ENCODE measurements around the gene NAB1.
A peak's percentile ranks its signal among the peaks of the same experiment; 100 is the strongest.

Gene NAB1

GRCh38 chr2:190693533-190694232 is 44.8 kb downstream of the NAB1 start:
- Mint-ChIP-seq H3K9me3 (no peaks in the 10 kb centered on the region), H3K4me1 (peaks cover 4% of the 10 kb centered on the region), H3K36me3 (ENCODE audit: low read depth) (peaks cover 29% of the 10 kb centered on the region), H3K4me3 (no peak overlapping the region), H3K27ac (no peak overlapping the region), H3K27me3 (ENCODE audit: low read depth) (no peaks in the 10 kb centered on the region)
- TF ChIP-seq, protein P1, sequence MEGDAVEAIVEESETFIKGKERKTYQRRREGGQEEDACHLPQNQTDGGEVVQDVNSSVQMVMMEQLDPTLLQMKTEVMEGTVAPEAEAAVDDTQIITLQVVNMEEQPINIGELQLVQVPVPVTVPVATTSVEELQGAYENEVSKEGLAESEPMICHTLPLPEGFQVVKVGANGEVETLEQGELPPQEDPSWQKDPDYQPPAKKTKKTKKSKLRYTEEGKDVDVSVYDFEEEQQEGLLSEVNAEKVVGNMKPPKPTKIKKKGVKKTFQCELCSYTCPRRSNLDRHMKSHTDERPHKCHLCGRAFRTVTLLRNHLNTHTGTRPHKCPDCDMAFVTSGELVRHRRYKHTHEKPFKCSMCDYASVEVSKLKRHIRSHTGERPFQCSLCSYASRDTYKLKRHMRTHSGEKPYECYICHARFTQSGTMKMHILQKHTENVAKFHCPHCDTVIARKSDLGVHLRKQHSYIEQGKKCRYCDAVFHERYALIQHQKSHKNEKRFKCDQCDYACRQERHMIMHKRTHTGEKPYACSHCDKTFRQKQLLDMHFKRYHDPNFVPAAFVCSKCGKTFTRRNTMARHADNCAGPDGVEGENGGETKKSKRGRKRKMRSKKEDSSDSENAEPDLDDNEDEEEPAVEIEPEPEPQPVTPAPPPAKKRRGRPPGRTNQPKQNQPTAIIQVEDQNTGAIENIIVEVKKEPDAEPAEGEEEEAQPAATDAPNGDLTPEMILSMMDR (IDR thresholded peaks at IDR 0.05; ENCODE audit: unreplicated experiment in 3 of 3): no peak

GRCh38 chr2:190694479-190694878 is 45.6 kb downstream of the NAB1 start:
- Mint-ChIP-seq H3K9me3 (no peaks in the 10 kb centered on the region), H3K27me3 (ENCODE audit: low read depth) (no peaks in the 10 kb centered on the region), H3K4me3 (no peak overlapping the region), H3K27ac (no peak overlapping the region), H3K4me1 (peaks cover 4% of the 10 kb centered on the region), H3K36me3 (ENCODE audit: low read depth) (peaks cover 21% of the 10 kb centered on the region)
- TF ChIP-seq, protein P1 (IDR thresholded peaks at IDR 0.05; ENCODE audit: unreplicated experiment in 3 of 3): no peak

DNA sequence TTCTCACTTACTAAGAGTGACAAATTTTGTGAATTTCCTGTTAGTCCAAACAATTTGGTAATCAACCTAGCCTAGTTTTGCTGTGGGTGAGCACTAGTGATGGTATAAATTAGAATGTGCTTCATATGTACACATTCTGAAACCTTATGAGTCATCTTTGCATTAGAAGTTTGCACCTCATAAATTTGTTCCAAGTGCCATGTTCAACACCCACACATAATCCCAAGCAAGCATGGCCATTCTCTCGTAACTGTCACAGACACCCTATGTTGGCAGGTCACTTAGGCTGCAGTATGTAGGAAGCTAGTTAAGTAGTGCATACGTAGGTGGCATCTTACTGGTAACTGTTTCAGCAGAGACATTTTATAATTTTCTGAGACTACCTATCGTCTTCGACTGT is 46.9 kb downstream of the NAB1 start:
- H3K27ac Mint-ChIP-seq: peak overlapping the region in 1 of 3 experiments; percentile 6
- TF ChIP-seq, protein P1 (IDR thresholded peaks at IDR 0.05; ENCODE audit: unreplicated experiment in 3 of 3): no peak
- no peak overlapping the region for H3K4me3 Mint-ChIP-seq
- H3K4me1 Mint-ChIP-seq: peaks cover 4% of the 10 kb centered on the region
- peaks cover 2% of the 10 kb centered on the region for H3K27me3 Mint-ChIP-seq (ENCODE audit: low read depth)
- peaks cover 12% of the 10 kb centered on the region for H3K36me3 Mint-ChIP-seq (ENCODE audit: low read depth)
- H3K9me3 Mint-ChIP-seq: no peaks in the 10 kb centered on the region

- Mint-ChIP-seq H3K36me3 (ENCODE audit: low read depth) (peaks cover 6% of the 10 kb centered on the region), H3K9me3 (no peaks in the 10 kb centered on the region), H3K27ac (peak overlapping the region; percentile 80 to 93 (median 91)), H3K27me3 (ENCODE audit: low read depth) (peaks cover 3% of the 10 kb centered on the region), H3K4me1 (peaks cover 4% of the 10 kb centered on the region), H3K4me3 (no peak overlapping the region)
- TF ChIP-seq, protein P1 (IDR thresholded peaks at IDR 0.05; ENCODE audit: unreplicated experiment in 3 of 3): no peak
These were observed 48.0 kb downstream of the NAB1 start for GRCh38 chr2:190696792-190697398.

- TF ChIP-seq, protein P1 (IDR thresholded peaks at IDR 0.05; ENCODE audit: unreplicated experiment in 3 of 3): no peak
- no peaks in the 10 kb centered on the region for H3K9me3 Mint-ChIP-seq
- H3K4me3 Mint-ChIP-seq: no peak overlapping the region
- H3K4me1 Mint-ChIP-seq: peaks cover 4% of the 10 kb centered on the region
- peaks cover 6% of the 10 kb centered on the region for H3K36me3 Mint-ChIP-seq (ENCODE audit: low read depth)
- H3K27me3 Mint-ChIP-seq (ENCODE audit: low read depth): peaks cover 3% of the 10 kb centered on the region
- H3K27ac Mint-ChIP-seq: peak overlapping the region; percentile 80 to 93 (median 91)
These were observed 48.5 kb downstream of the NAB1 start for GRCh38 chr2:190697421-190697820.
